HepG2 (cell line): Measurements from ENCODE around the gene TXNRD3. TPM values are rescaled to one million over a fixed set of nuclear protein-coding genes. Genes with fewer than 3 reads are reported as not detected.
A peak's percentile ranks its signal among the peaks of the same experiment; 100 is the strongest.

Source experiments
- ATAC-seq: fragments of 200-7000 bp; cut with Tn5 transposase; 3 replicates; pipeline ENCODE4 v1.9.1; 2020; ENCODE audit warnings: mild to moderate bottlenecking, moderate library complexity
- BruUV-seq: library from RNA; stranded (reverse); fragments of 400-500 nt; replicated peaks from 2 replicates; lab custom pipeline; 2021; lab: Mats Ljungman, UMichigan
- CTCF ChIA-PET: fragments of 300-600 bp; formaldehyde crosslinking; extraction: SDS; loops from one replicate; lab custom pipeline; 2021; ENCODE audit warnings: low total read pairs, inconsistent platforms, low intra/inter-chr PET ratio; lab: Yijun Ruan, JAX
- POLR2A ChIA-PET: fragments of 350-600 bp; sonication (Branson Sonifier 250); formaldehyde crosslinking; loops from one replicate; lab custom pipeline; 2020; ENCODE audit warnings: antibody characterized with exemption, inconsistent platforms; lab: Yijun Ruan, JAX
- DNase-seq: peaks from one replicate; pipeline ENCODE4 v3.0.0-alpha.2; 2015; ENCODE audit warnings: low spot score
- FAIRE-seq: peaks from 3 replicates; lab custom pipeline; 2011; peaks lifted over from hg19 to GRCh38; lab: Jason Lieb, UNC
- H2AFZ ChIP-seq: one replicate; pipeline ENCODE4 v1.6.1; 2011; ENCODE audit warnings: low read length, inconsistent platforms
- H3K27ac ChIP-seq: fragments of 300-600 bp; 3 replicates; pipeline ENCODE4 v1.8.0; 2011; ENCODE audit warnings: mixed run types, mild to moderate bottlenecking, mixed read lengths, low read length, inconsistent platforms; ENCODE audit not compliant: insufficient read depth; ENCODE audit errors: extremely low read length
- H3K27me3 ChIP-seq, 2 experiments: fragments of 200-600 bp in 1 of 2; 2 replicates in 1 of 2; 3 replicates in 1 of 2; pipeline versions ENCODE4 v1.6.0 to v1.8.0; 2011; ENCODE audit warnings: low read length in 2 of 2, mild to moderate bottlenecking in 2 of 2, moderate library complexity in 2 of 2, inconsistent platforms in 1 of 2; ENCODE audit not compliant: insufficient read depth in 2 of 2, control insufficient read depth in 1 of 2
- H3K36me3 ChIP-seq, 2 experiments: fragments of 200-600 bp in 1 of 2; replicated peaks in 1 of 2; 2 replicates in 1 of 2; 3 replicates in 1 of 2; pipeline versions ENCODE4 v1.5.1 to v1.8.0; 2011; ENCODE audit warnings: low read length in 2 of 2, inconsistent platforms in 1 of 2; ENCODE audit not compliant: insufficient read depth in 2 of 2, control insufficient read depth in 1 of 2
- H3K4me1 ChIP-seq: 2 replicates; pipeline ENCODE4 v1.5.1; 2012; ENCODE audit warnings: low read length, inconsistent platforms; ENCODE audit not compliant: insufficient read depth
- H3K4me2 ChIP-seq: 2 replicates; pipeline ENCODE4 v1.6.0; 2011; ENCODE audit warnings: low read depth, low read length, inconsistent platforms
- H3K4me3 ChIP-seq, 3 experiments: fragments of 200-600 bp in 1 of 3; sonication (generic), shearing (Covaris generic) in 1 of 3; replicated peaks in 1 of 3; 2 replicates each; pipeline ENCODE4 v1.5.1; 2011 to 2016; ENCODE audit warnings: low read length in 3 of 3, inconsistent platforms in 2 of 3, low read depth in 2 of 3, mild to moderate bottlenecking in 2 of 3, control low read depth in 1 of 3, mixed read lengths in 1 of 3; ENCODE audit not compliant: insufficient read depth in 1 of 3
- H3K79me2 ChIP-seq: one replicate; pipeline ENCODE4 v1.6.1; 2011; ENCODE audit warnings: low read length, inconsistent platforms; ENCODE audit not compliant: insufficient read depth
- H3K9ac ChIP-seq: 2 replicates; pipeline ENCODE4 v1.6.0; 2011; ENCODE audit warnings: mild to moderate bottlenecking, low read depth, low read length, inconsistent platforms; ENCODE audit not compliant: insufficient read depth
- H3K9me3 ChIP-seq: 2 replicates; pipeline ENCODE4 v1.5.1; 2012; ENCODE audit warnings: mild to moderate bottlenecking, low read length
- H4K20me1 ChIP-seq: 2 replicates; pipeline ENCODE4 v1.6.0; 2011; ENCODE audit warnings: inconsistent platforms, mild to moderate bottlenecking, low read length, moderate library complexity; ENCODE audit not compliant: insufficient read depth
- CTCF ChIP-seq: sonication (generic); formaldehyde crosslinking; IDR thresholded peaks from 2 replicates; pipeline ENCODE4 v1.5.0; 2020; ENCODE audit warnings: mild to moderate bottlenecking, missing genetic modification reagents, moderate library complexity
- ZKSCAN1 ChIP-seq: fragments of 150-350 bp; IDR thresholded peaks from 2 replicates; pipeline ENCODE4 v1.6.1; 2014; ENCODE audit warnings: low read length
- ZNF790 ChIP-seq: sonication (generic); formaldehyde crosslinking; IDR thresholded peaks from 2 replicates; pipeline ENCODE4 v1.8.0; 2022; ENCODE audit warnings: missing genetic modification reagents, mild to moderate bottlenecking, borderline replicate concordance
- ZSCAN21 ChIP-seq: sonication (generic); formaldehyde crosslinking; IDR thresholded peaks from 2 replicates; pipeline ENCODE4 v1.8.0; 2022; ENCODE audit warnings: mild to moderate bottlenecking, missing genetic modification reagents, moderate library complexity, borderline replicate concordance
- ZSCAN29 ChIP-seq: sonication (generic); formaldehyde crosslinking; conservative IDR thresholded peaks from 2 replicates; pipeline ENCODE4 v1.4.0; 2020; ENCODE audit warnings: mild to moderate bottlenecking, missing genetic modification reagents
- WGBS: methylation state at CpG from one replicate; pipeline ENCODE4 v1.1.6; 2017; ENCODE audit warnings: low lambda C conversion rate; 5-methylcytosine and 5-hydroxymethylcytosine counted together
- in situ Hi-C: cut with HindIII; loops from 2 replicates; pipeline ENCODE4 v1.10.0; 2017; ENCODE audit warnings: low pct_unique_long_range_greater_than_20kb; ENCODE audit not compliant: extremely low pct_ligation_motif_present
- intact Hi-C: fragments of 100-400 bp; cut with micrococcal nuclease; formaldehyde crosslinking; loops from one replicate; pipeline ENCODE4 v1.10.0; 2022; ENCODE audit not compliant: unreplicated experiment
- polyA plus RNA-seq, 8 experiments: library from polyadenylated mRNA; depleted of rRNA in 3 of 8; stranded (reverse) in 7 of 8; unstranded in 1 of 8; fragments of >200 nt; fragmentation: Illumina TruSeq in 4 of 8; extraction: Trizol in 4 of 8; gene quantifications; 2 replicates each; pipeline versions ENCODE4 v1.2.1 to v1.2.3, GENCODE V29; 2011 to 2016; ENCODE audit warnings: low read depth in 4 of 8, missing spikeins in 1 of 8, mixed read lengths in 1 of 8; ENCODE audit not compliant: insufficient read depth in 1 of 8
- total RNA-seq, 5 experiments: library from RNA; depleted of rRNA; stranded (reverse); fragments of >200 nt; fragmentation: Illumina TruSeq; extraction: Trizol; gene quantifications; 2 replicates each; pipeline ENCODE4 v1.2.3, GENCODE V29; 2016; ENCODE audit warnings: low read depth in 1 of 5

TXNRD3 gene
- total and polyA plus RNA-seq, 2 of the 13 experiments (the other 11 are each of a cell fraction or from before 2014, with no cell fraction given): 4.8 to 20.7 TPM

- no peaks in the 10 kb centered on the region for H3K9me3 ChIP-seq
- in situ Hi-C loops: no loop called here
- no peak for ATAC-seq
- BruUV-seq: no TSS peak
- no peak overlapping the region for H3K9ac ChIP-seq
- 40% methylated on average over 6 of the region's 6 CpGs for WGBS
- POLR2A ChIA-PET: no interaction called here
- TF ChIP-seq ZSCAN21 (CRISPR knock-in tag) (no peak), ZKSCAN1 (peak; percentile 18; the same call in 1 of the 2 replicates)
- TF ChIP-seq, all 625 proteins: peak for 1
- no peak overlapping the region for H3K4me3 ChIP-seq
- intact Hi-C loops: no loop called here
- H3K79me2 ChIP-seq: no peaks in the 10 kb centered on the region
- H3K27me3 ChIP-seq: peaks cover 0 to 64% of the 10 kb centered on the region in 2 experiments; a peak in 4 of 5 replicates
- no peak for DNase-seq
- H3K36me3 ChIP-seq: no peaks in the 10 kb centered on the region
- H3K27ac ChIP-seq: no peak overlapping the region
- H4K20me1 ChIP-seq: no peaks in the 10 kb centered on the region
- no peak overlapping the region for H3K4me2 ChIP-seq
- no peak for FAIRE-seq
- H3K4me1 ChIP-seq: peaks cover under 1% of the 10 kb centered on the region; the same call in 1 of the 2 replicates
- no peak overlapping the region for H2AFZ ChIP-seq
- CTCF ChIA-PET: no interaction called here
These were observed 10.5 kb upstream of the TXNRD3 start for GRCh38 chr3:126665221-126665936.

GRCh38 chr3:126664591-126665214, 9.8 kb upstream of the TXNRD3 start:
- FAIRE-seq (no peak), ATAC-seq (peak; percentile 78), DNase-seq (peak; percentile 12)
- WGBS: 0% methylated on average over 5 of the region's 5 CpGs
- POLR2A ChIA-PET: no interaction called here
- intact Hi-C loops: no loop called here
- CTCF ChIA-PET: no interaction called here
- H4K20me1 ChIP-seq: no peaks in the 10 kb centered on the region
- H3K9ac ChIP-seq: no peak overlapping the region
- no peak overlapping the region for H3K27ac ChIP-seq
- in situ Hi-C loops: no loop called here
- no peaks in the 10 kb centered on the region for H3K9me3 ChIP-seq
- H3K79me2 ChIP-seq: no peaks in the 10 kb centered on the region
- H3K4me1 ChIP-seq: peaks cover 8% of the 10 kb centered on the region; the same call in 1 of the 2 replicates
- H3K27me3 ChIP-seq: peaks cover 0 to 68% of the 10 kb centered on the region in 2 experiments; a peak in 4 of 5 replicates
- H2AFZ ChIP-seq: no peak overlapping the region
- TF ChIP-seq CTCF (peak; percentile 50), ZNF790 (no peak), ZSCAN29 (CRISPR knock-in tag) (0 out of 2 replicates have a peak, but pooled peaks have one; percentile 28)
- no peaks in the 10 kb centered on the region for H3K36me3 ChIP-seq
- H3K4me2 ChIP-seq: no peak overlapping the region
- BruUV-seq: no TSS peak
- no peak overlapping the region for H3K4me3 ChIP-seq
